Prostate gland (tissue), 2 donors: Measurements from ENCODE around the gene AUTS2.
A peak's percentile ranks its signal among the peaks of the same experiment; 100 is the strongest.

Experiments
- CTCF ChIP-seq, 4 experiments: fragments of 200-600 bp in 2 of 4; fragments of 450-650 bp in 2 of 4; sonication (generic) in 2 of 4; IDR thresholded peaks; 1 replicate in 3 of 4; 2 replicates in 1 of 4; pipeline ENCODE4 v1.5.1; 2016 to 2019; ENCODE audit warnings: antibody characterized with exemption in 4 of 4, mild to moderate bottlenecking in 2 of 4, moderate library complexity in 2 of 4
- POLR2A ChIP-seq: fragments of 450-650 bp; IDR thresholded peaks from one replicate; pipeline ENCODE4 v1.6.1; 2016; ENCODE audit warnings: antibody characterized with exemption, mild to moderate bottlenecking
- POLR2AphosphoS5 ChIP-seq: sonication (generic); formaldehyde crosslinking; IDR thresholded peaks from one replicate; pipeline ENCODE4 v1.6.1; 2017; ENCODE audit warnings: antibody characterized with exemption

DNA sequence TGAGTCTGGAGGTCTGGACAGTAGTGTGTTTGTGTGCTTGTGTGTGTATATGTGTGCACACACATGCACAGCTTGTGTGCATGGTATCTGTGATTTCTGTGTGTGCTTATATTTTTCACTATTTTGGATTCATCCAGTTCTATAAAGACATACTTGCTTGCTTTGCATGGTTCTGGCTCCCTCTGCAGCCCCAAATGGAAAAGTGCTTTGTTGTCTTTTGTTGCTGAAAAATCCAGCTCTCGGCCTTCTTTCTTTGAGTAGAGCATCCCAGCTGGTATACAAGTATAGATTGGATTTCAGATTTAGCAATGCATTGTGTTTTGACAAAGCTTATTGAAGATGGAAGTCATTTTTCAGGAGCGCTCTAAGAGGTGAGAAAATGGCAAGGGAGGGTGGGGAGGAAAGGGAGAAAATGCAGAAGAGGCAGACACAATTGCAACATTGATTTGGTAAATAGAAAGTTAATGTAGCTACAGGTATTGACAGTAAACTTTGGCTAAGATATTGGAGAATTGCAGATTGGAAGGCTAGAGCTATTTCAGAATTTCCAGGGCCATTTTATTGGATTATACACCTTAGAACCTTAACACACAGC, 333.9 kb downstream of the AUTS2 start:
- TF ChIP-seq POLR2A: no peak
- peak in 3 of 4 experiments; percentile 41 to 61 (median 56) for TF ChIP-seq CTCF (IDR thresholded peaks at IDR 0.05)
- peak; percentile 6 for TF ChIP-seq POLR2AphosphoS5
